Testis (tissue), 2 donors: ENCODE data around the gene POLR2B.

ENCODE experiments used
- CTCF ChIP-seq, 3 experiments: fragments of 450-650 bp in 2 of 3; fragments of 200-600 bp in 1 of 3; sonication (generic) in 1 of 3; IDR thresholded peaks; one replicate each; pipeline ENCODE4 v1.5.1; 2016 to 2019; ENCODE audit warnings: antibody characterized with exemption in 3 of 3, mild to moderate bottlenecking in 2 of 3, moderate library complexity in 1 of 3
- POLR2A ChIP-seq: fragments of 450-650 bp; IDR thresholded peaks from one replicate; pipeline ENCODE4 v1.6.1; 2017; ENCODE audit warnings: antibody characterized with exemption, mild to moderate bottlenecking, moderate library complexity

- TF ChIP-seq CTCF (IDR thresholded peaks at IDR 0.05) (peak in 2 of 3 experiments; percentile 51 to 72), POLR2A (no peak)
Observed at GRCh38 chr4:57037982-57038604, 59.4 kb downstream of the POLR2B start.
